Kidney epithelial cell (primary cell): ENCODE data around the gene CATSPER3. TPM values are rescaled to one million over a fixed set of nuclear protein-coding genes. Genes with fewer than 3 reads are reported as not detected.

ENCODE experiments used
- DNase-seq: peaks from one replicate; pipeline ENCODE4 v3.0.0-alpha.2; 2010; ENCODE audit warnings: low read depth
- H3K27me3 ChIP-seq: 2 replicates; pipeline ENCODE4 v1.6.0; 2011; ENCODE audit warnings: low read length; ENCODE audit not compliant: control insufficient read depth, insufficient read depth
- H3K36me3 ChIP-seq: 2 replicates; pipeline ENCODE4 v1.5.1; 2011; ENCODE audit warnings: low read length; ENCODE audit not compliant: control insufficient read depth, insufficient read depth
- H3K4me3 ChIP-seq: 2 replicates; pipeline ENCODE4 v1.5.1; 2011; ENCODE audit warnings: low read depth, mild to moderate bottlenecking, control low read depth, low read length
- total RNA-seq: library from RNA; depleted of rRNA; stranded (reverse); fragments of >200 nt; gene quantifications from 2 replicates; pipeline ENCODE4 v1.2.3, GENCODE V29; 2015
- TF ChIP-seq, protein P1 (sequence below): IDR thresholded peaks from 2 replicates; pipeline ENCODE4 v1.5.1; 2011; ENCODE audit warnings: mild to moderate bottlenecking, moderate library complexity, low read length, control low read depth, inconsistent platforms; ENCODE audit not compliant: insufficient read depth, poor library complexity, severe bottlenecking

Gene CATSPER3
- total RNA-seq, 1 donor from 2014 or later, result 0.13 TPM

DNA sequence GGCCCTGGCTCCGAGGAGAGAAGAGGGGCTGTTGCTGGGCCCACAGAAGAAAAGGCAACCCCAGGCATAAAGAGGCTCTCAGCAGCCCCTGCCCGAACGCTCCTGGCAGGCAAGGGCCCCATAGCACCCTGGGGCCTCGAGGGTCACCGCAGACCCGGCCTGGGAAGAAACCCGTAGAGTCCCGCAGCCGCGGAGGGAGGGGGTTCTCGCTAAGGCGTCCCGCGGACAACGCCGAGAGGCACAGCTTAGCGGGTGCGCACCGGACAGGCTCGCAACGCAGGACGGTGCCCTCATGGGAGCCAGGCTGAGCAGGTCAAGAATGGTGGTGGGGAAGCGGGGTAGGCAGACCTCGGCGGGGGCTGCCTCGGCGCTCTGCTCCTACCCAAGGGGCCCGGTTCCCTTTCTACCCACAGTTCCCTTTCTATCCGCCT lies 59.6 kb downstream of the CATSPER3 start:
- no peak overlapping the region for H3K4me3 ChIP-seq
- H3K27me3 ChIP-seq, result peaks cover 65% of the 10 kb centered on the region
- TF ChIP-seq, protein P1, sequence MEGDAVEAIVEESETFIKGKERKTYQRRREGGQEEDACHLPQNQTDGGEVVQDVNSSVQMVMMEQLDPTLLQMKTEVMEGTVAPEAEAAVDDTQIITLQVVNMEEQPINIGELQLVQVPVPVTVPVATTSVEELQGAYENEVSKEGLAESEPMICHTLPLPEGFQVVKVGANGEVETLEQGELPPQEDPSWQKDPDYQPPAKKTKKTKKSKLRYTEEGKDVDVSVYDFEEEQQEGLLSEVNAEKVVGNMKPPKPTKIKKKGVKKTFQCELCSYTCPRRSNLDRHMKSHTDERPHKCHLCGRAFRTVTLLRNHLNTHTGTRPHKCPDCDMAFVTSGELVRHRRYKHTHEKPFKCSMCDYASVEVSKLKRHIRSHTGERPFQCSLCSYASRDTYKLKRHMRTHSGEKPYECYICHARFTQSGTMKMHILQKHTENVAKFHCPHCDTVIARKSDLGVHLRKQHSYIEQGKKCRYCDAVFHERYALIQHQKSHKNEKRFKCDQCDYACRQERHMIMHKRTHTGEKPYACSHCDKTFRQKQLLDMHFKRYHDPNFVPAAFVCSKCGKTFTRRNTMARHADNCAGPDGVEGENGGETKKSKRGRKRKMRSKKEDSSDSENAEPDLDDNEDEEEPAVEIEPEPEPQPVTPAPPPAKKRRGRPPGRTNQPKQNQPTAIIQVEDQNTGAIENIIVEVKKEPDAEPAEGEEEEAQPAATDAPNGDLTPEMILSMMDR, result no peak
- DNase-seq, result no peak
- H3K36me3 ChIP-seq, result no peaks in the 10 kb centered on the region

DNA sequence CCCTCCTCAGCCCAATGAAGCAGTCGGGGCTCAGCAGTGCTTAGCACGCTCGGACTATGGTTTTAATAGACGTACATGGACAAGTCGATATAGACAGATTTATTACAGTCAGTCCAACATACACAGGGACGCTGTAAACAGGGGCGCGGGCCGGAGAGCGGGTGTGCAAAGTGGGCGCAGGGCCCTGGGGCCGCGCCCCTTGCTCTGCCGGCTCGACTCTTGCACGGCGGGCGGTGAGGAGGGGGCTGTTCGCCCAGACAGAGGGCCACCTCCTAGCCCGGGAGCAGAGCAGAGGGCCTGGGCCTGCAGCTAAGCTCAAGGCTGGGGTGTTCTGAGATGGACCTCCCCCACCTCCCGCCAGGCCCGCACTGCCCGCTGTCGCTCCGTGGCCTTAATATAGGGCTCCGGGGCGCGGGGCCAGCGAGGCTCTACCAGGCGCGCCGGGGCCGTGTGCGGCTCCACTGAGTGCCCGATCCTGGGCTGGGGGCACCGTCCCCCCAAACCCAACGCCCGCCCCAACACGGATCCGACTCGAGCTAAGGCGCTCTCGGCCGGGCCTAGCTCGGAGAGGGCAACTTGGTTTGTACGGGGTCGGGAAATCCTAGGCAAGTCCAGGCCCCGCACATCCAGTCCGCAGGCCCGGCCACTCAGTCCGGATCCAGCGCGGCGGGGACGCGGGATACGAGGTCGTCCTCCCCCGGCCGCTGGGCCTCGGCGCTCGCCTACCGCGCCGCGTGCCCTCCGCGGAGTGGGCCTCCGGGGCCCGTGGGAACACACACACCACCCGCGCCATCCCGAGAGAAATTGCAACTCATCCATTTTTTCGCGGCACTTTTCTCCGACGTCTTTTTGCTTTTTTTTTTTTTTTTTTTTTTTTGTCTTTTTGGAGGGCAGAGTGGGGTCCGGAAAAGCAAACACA lies 60.2 kb downstream of the CATSPER3 start:
- peaks cover 69% of the 10 kb centered on the region for H3K27me3 ChIP-seq

DNA sequence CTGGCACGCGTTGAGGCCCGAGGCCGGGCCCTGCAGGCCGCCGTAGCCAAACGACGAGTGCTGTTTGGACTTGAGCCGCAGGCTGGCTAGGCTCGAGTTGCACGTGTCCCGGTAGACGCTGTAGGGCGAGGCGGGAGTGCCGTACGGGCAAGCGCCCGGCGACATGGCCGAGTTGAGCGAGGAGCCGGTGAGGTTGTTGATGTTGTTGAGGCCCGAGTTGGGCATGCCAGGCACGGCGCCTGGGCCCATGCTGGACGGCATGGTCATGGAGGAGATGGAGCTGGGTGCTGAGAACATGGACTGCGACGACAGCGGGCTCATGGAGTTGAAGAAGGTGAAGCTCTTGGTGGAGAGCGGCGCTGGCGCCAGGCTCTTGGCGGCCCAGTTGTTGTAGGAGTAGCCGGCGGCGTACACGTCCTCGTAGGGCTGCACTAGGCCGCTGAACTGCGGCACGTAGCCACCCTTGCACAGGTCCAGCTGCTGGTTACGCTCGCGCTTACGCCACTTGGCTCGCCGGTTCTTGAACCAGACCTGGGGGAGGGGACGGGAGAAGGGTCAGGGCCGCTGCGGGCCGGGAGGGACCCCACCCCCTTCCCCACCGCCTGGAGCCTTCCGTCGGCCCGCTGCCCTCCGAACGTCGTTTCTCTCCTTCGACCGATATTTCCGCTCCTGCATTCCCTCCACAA lies 61.2 kb downstream of the CATSPER3 start:
- H3K4me3 ChIP-seq, result no peak overlapping the region
- H3K36me3 ChIP-seq, result no peaks in the 10 kb centered on the region
- TF ChIP-seq, protein P1, result no peak
- peaks cover 76% of the 10 kb centered on the region for H3K27me3 ChIP-seq
- no peak for DNase-seq

More for the DNA sequence above, 60.2 kb downstream of the CATSPER3 start:
- Histone ChIP-seq H3K36me3 (no peaks in the 10 kb centered on the region), H3K4me3 (no peak overlapping the region)
- TF ChIP-seq, protein P1, result no peak
- DNase-seq, result no peak

DNA sequence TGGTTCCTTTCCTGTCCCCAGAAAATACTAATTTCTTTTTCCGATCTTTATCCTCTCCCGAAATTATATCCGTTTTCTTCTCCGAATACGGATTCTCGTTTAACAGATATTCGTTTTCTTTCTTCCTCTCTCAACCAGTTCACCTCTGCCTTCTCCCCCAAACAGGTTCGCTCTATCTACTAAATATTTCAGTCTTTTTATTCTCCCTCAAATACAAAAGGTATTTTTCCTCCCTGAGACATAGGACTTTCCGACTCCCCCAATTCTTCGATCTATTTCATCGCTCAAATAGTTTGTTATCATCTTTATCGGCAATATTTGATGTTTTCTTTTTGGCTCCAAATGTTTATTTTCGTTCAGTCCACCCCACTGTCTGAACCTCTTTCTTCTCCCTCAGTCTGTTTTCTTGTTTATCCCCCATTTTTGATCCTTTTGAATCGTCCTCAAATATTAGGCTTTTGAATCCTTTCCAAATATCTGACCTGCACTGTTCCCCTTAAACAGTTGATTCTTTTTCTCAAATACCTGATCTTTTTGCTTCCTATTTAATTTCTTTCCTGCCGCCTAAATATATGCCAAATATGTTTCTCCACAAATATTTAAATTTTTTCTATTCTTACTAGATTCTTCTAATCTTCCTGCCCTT lies 61.9 kb downstream of the CATSPER3 start:
- TF ChIP-seq, protein P1, result no peak
- Histone ChIP-seq H3K36me3 (no peaks in the 10 kb centered on the region), H3K4me3 (no peak overlapping the region), H3K27me3 (peaks cover 80% of the 10 kb centered on the region)
- no peak for DNase-seq

DNA sequence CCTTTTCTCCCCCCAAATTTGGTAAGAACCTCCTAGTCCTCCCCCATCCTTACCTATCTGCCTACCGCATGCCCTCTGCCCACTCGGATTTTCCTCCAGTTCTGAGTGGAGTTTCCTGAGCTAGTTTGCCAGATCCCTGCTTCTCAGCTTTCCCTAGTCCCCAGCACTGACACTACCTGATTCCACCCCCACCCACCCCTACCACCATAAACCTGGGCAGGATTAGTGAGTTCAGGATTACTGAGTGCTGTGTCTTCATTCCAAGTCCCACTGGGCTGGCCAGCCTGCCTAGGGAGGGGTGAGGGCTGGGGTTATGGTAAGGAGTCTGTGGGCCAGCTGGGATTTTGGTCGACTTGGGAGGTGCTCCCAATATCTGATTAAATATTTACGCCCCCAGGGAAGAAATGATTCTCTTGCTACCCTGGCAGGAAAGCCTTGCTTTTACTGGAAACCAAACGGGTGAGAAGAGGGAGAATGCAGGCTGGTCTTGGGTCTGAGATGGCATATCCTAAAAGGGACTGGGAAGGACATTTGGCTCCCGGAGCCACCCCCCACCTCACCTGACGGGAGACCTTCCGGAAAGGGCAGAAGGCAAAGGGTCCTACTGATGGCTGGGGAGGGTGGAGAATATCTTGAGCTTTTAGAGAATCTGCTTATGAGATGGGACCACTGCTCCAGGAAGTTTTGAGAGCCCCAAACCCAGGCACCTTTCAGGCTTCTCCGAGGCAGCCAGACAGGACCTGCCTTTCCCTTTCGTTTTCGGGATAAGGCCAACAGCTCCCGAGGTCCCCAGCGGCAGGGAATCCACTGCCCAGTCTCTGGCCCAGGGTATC lies 62.6 kb downstream of the CATSPER3 start:
- TF ChIP-seq, protein P1, result no peak
- H3K27me3 ChIP-seq, result peaks cover 87% of the 10 kb centered on the region
- no peaks in the 10 kb centered on the region for H3K36me3 ChIP-seq
- no peak for DNase-seq
- no peak overlapping the region for H3K4me3 ChIP-seq
